ENCODE data around the gene INCA1.

DNA sequence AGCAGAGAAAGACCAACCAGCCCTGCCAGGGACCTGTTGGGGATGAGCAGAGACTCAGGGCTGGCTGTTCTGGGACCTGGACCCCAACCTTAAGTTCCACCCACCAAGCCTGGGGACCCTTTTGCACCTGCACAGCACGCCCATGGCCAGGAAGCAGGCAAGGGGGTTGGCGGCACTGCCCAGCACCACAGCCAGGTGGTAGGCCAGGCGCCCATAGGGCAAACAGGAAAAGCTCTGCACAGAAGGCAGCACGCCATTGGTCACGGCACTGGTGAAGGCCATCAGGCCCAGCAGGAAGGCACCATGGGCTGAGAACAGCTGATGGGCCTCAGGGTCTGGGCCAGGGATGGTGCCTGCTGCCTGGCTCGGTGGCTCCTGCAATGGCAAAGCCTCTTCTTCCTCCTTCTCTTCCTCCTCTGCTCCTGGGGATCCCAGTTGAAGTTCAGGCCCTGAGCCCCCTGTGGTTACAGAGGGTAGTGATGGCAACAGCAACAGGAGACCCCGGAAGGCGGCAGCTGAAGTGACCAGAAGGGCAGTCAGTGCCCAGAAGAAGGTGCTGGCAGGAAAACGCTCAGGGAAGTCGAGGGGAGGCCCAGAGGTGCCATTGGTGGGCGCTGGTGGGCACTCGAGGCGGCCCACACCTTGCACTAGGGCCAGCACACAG is 36.2 kb upstream of the INCA1 start:
- TF ChIP-seq, protein P1, sequence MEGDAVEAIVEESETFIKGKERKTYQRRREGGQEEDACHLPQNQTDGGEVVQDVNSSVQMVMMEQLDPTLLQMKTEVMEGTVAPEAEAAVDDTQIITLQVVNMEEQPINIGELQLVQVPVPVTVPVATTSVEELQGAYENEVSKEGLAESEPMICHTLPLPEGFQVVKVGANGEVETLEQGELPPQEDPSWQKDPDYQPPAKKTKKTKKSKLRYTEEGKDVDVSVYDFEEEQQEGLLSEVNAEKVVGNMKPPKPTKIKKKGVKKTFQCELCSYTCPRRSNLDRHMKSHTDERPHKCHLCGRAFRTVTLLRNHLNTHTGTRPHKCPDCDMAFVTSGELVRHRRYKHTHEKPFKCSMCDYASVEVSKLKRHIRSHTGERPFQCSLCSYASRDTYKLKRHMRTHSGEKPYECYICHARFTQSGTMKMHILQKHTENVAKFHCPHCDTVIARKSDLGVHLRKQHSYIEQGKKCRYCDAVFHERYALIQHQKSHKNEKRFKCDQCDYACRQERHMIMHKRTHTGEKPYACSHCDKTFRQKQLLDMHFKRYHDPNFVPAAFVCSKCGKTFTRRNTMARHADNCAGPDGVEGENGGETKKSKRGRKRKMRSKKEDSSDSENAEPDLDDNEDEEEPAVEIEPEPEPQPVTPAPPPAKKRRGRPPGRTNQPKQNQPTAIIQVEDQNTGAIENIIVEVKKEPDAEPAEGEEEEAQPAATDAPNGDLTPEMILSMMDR (conservative IDR thresholded peaks at IDR 0.05; ENCODE audit: low read length) = peak; percentile 37
- no peak for TF ChIP-seq EZH2phosphoT487 (IDR thresholded peaks at IDR 0.05; ENCODE audit: borderline replicate concordance, low read depth, low read length)

All from OCI-LY7 (cell line).